RWPE2 (cell line): ENCODE measurements around the gene PTHLH.

Source experiments
- ATAC-seq: fragments of 200-7000 bp; cut with Tn5 transposase; 3 replicates; pipeline ENCODE4 v1.9.1; 2021; ENCODE audit warnings: low read depth
- DNase-seq: peaks from one replicate; pipeline ENCODE4 v3.0.0-alpha.2; 2020; ENCODE audit warnings: low spot score
- H3K27ac ChIP-seq: fragments of 450-650 bp; 2 replicates; pipeline ENCODE4 v1.5.1; 2017; ENCODE audit warnings: mild to moderate bottlenecking; ENCODE audit not compliant: poor library complexity, severe bottlenecking
- H3K27me3 ChIP-seq: fragments of 250-450 bp; sonication (Bioruptor Pico); 2 replicates; pipeline ENCODE4 v1.5.1; 2021; ENCODE audit warnings: mild to moderate bottlenecking, moderate library complexity; ENCODE audit not compliant: insufficient read depth, poor library complexity, severe bottlenecking
- H3K36me3 ChIP-seq: fragments of 250-450 bp; sonication (Bioruptor Pico); 2 replicates; pipeline ENCODE4 v1.5.1; 2020; ENCODE audit warnings: low read depth, mild to moderate bottlenecking, moderate library complexity
- H3K4me1 ChIP-seq: fragments of 250-450 bp; sonication (Bioruptor Pico); 2 replicates; pipeline ENCODE4 v1.5.1; 2021; ENCODE audit warnings: mild to moderate bottlenecking, moderate library complexity; ENCODE audit not compliant: insufficient read depth, poor library complexity, severe bottlenecking
- H3K4me3 ChIP-seq: fragments of 250-450 bp; sonication (Bioruptor Pico); 2 replicates; pipeline ENCODE4 v1.5.1; 2021; ENCODE audit warnings: mild to moderate bottlenecking, moderate library complexity; ENCODE audit not compliant: severe bottlenecking
- H3K9me3 ChIP-seq: fragments of 250-450 bp; sonication (Bioruptor Pico); 2 replicates; pipeline ENCODE4 v1.5.1; 2021; ENCODE audit warnings: mild to moderate bottlenecking, moderate library complexity; ENCODE audit not compliant: severe bottlenecking
- TF ChIP-seq, protein P1 (sequence below): fragments of 450-650 bp; IDR thresholded peaks from one replicate; pipeline ENCODE4 v1.5.1; 2017; ENCODE audit warnings: mild to moderate bottlenecking, moderate library complexity; ENCODE audit not compliant: poor library complexity, severe bottlenecking

PTHLH gene

DNA sequence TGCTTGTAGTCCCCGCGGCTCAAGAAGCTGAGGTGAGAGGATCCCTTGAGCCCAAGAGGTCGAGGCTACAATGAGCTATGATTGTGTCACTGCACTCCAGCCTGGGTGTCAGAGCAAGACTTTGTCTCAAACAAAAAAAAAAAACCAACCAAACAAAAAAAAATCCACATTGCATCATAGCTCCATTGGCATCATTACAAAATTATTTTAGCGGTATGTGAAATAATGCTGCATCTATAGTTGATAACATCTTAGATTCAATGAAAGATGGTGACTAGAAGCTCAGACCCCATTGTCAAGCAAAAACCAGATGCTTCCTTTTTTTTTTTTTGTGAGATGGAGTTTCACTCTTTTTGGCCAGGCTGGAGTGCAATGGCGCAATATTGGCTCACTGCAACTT, 14.8 kb upstream of the PTHLH start:
- DNase-seq, result no peak
- no peaks in the 10 kb centered on the region for H3K27me3 ChIP-seq
- no peaks in the 10 kb centered on the region for H3K9me3 ChIP-seq
- TF ChIP-seq, protein P1, sequence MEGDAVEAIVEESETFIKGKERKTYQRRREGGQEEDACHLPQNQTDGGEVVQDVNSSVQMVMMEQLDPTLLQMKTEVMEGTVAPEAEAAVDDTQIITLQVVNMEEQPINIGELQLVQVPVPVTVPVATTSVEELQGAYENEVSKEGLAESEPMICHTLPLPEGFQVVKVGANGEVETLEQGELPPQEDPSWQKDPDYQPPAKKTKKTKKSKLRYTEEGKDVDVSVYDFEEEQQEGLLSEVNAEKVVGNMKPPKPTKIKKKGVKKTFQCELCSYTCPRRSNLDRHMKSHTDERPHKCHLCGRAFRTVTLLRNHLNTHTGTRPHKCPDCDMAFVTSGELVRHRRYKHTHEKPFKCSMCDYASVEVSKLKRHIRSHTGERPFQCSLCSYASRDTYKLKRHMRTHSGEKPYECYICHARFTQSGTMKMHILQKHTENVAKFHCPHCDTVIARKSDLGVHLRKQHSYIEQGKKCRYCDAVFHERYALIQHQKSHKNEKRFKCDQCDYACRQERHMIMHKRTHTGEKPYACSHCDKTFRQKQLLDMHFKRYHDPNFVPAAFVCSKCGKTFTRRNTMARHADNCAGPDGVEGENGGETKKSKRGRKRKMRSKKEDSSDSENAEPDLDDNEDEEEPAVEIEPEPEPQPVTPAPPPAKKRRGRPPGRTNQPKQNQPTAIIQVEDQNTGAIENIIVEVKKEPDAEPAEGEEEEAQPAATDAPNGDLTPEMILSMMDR, result no peak
- no peaks in the 10 kb centered on the region for H3K36me3 ChIP-seq
- no peak overlapping the region for H3K4me3 ChIP-seq
- no peak overlapping the region for H3K27ac ChIP-seq
- ATAC-seq, result no peak
- peaks cover 21% of the 10 kb centered on the region for H3K4me1 ChIP-seq

DNA sequence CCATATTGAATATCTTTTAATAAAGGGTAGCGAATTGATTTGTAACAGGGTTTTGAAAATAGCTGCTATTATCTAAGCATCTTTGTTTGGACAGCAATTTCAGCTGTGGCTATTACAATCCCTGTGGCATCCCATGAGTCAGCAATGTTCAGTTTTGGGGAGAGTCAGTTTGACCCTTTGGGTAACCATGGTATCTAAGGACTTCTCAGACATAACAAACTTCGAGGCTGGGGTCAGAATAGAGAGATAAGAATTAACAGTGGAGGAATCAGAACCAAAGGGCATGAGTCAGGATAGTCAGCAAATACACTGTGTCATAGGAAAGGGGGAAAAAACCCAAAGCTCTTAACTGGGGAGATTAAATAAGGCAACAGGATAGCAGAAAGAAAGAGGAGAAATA, 11.7 kb upstream of the PTHLH start:
- no peak overlapping the region for H3K4me3 ChIP-seq

DNA sequence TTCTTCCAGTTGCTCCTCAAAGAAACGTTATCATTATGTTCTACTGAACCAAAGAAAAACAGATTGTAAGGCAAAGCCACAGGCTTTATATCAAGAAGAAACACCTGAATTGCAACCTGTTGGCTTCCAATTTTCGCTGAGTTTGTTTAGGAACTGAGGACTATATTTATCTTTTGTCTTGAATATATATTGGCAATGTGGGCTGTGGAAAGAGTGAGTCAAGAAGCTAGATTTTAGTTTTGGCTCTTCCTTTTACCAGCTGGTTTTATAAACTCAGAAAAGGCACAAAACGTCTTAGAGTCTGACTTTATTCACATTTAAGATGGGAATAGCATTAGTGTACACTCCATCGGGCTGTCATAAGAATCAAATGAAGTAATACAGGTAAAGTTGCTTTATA, 10.4 kb upstream of the PTHLH start:
- TF ChIP-seq, protein P1, result no peak
- DNase-seq, result no peak
- Histone ChIP-seq H3K27ac (peak overlapping the region; percentile 96), H3K4me3 (no peak overlapping the region), H3K9me3 (no peaks in the 10 kb centered on the region), H3K36me3 (no peaks in the 10 kb centered on the region), H3K4me1 (peaks cover 42% of the 10 kb centered on the region), H3K27me3 (no peaks in the 10 kb centered on the region)
- ATAC-seq, result no peak

More for the DNA sequence above, 11.7 kb upstream of the PTHLH start:
- peaks cover 36% of the 10 kb centered on the region for H3K4me1 ChIP-seq
- ATAC-seq (peak; percentile 65; the same call in 2 of the 3 replicates), DNase-seq (no peak)
- H3K36me3 ChIP-seq, result no peaks in the 10 kb centered on the region
- TF ChIP-seq, protein P1, result no peak
- no peaks in the 10 kb centered on the region for H3K9me3 ChIP-seq
- no peaks in the 10 kb centered on the region for H3K27me3 ChIP-seq
- H3K27ac ChIP-seq, result peak overlapping the region; percentile 96

DNA sequence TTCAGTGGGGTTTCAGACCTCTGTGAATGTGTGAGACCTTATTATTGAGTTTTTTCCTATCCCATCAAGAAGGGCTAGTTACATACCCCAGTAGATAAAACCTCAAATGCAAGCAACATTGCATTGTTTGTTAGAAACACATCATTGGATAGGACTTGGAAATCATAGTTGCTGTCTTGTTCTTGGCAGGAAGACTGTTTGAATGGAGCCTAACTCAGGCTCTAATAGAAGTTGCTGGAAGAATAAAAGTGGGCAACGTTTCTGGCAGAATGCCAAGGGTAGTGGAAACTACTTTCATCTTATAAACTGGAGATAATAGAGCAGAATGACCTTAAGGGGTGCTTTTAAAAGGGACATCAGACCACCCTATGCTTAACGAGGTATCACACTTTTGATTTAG, 9.9 kb upstream of the PTHLH start:
- Histone ChIP-seq H3K4me3 (no peak overlapping the region), H3K4me1 (peaks cover 48% of the 10 kb centered on the region), H3K36me3 (no peaks in the 10 kb centered on the region), H3K9me3 (no peaks in the 10 kb centered on the region), H3K27me3 (no peaks in the 10 kb centered on the region), H3K27ac (peak overlapping the region; percentile 96)
- ATAC-seq, result no peak
- TF ChIP-seq, protein P1, result no peak
- no peak for DNase-seq

DNA sequence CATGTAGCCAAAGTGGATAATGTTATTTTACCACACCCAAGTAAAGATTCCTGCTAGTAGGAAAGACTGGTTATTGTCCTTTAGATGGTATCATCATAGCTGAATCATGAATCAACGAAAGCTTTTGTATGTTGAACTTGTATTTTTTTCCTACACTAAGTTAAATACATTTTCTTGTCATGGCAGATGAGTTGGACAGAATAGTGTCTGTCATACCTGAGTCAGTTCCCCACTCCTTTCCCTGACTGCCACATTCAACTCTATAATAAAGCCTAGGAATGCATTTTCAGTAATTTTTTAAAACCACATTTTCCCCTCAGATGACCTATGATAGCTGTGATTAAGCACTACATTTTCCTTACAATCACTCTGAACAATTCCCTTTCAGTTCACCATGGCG, 9.3 kb upstream of the PTHLH start:
- peak; percentile 91 for ATAC-seq

More for the DNA sequence above, 9.3 kb upstream of the PTHLH start:
- Histone ChIP-seq H3K4me3 (no peak overlapping the region), H3K4me1 (peaks cover 48% of the 10 kb centered on the region), H3K9me3 (no peaks in the 10 kb centered on the region), H3K27ac (peak overlapping the region; percentile 96), H3K27me3 (no peaks in the 10 kb centered on the region), H3K36me3 (no peaks in the 10 kb centered on the region)
- TF ChIP-seq, protein P1, result no peak
- no peak for DNase-seq
